ENCODE results near the gene RPS28. TPM values are rescaled to one million over a fixed set of nuclear protein-coding genes. Genes with fewer than 3 reads are reported as not detected.
A peak's percentile ranks its signal among the peaks of the same experiment; 100 is the strongest.

The RPS28 gene
- total RNA-seq, 2 experiments from 2014 or later, result 1,636 to 2,253 TPM

GRCh38 chr19:8302357-8302691 is 19.0 kb upstream of the RPS28 start:
- Histone ChIP-seq H2AFZ (ENCODE audit: low read length) (no peak overlapping the region), H3K9me3 (ENCODE audit: low read length) (no peaks in the 10 kb centered on the region), H3K79me2 (ENCODE audit: insufficient read depth, low read depth, low read length) (peaks cover 17% of the 10 kb centered on the region; the same call in 1 of the 2 replicates), H3K27ac (ENCODE audit: low read depth, low read length, poor library complexity, severe bottlenecking) (no peak overlapping the region), H3K4me2 (ENCODE audit: low read length) (no peak overlapping the region), H4K20me1 (ENCODE audit: insufficient read depth, low read length) (no peaks in the 10 kb centered on the region), H3K9me2 (ENCODE audit: insufficient read depth, low read length) (no peaks in the 10 kb centered on the region), H3K4me1 (ENCODE audit: insufficient read depth, low read length, poor library complexity, severe bottlenecking) (peaks cover 15% of the 10 kb centered on the region), H3K4me3 (ENCODE audit: low read depth, low read length, poor library complexity, severe bottlenecking) (no peak overlapping the region), H3K36me3 (ENCODE audit: insufficient read depth, low read length) (peaks cover 40% of the 10 kb centered on the region)
- intact Hi-C loops (cut with micrococcal nuclease; ENCODE audit: unreplicated experiment), result no loop called here
- ChIA-PET CTCF (ENCODE audit: unreplicated experiment) (no interaction called here), POLR2A (interaction anchor here (0.6 kb wide), 1 partner anchor 45 kb away, joined by 3 read pairs; no protein-coding TSS in a partner anchor)
- TF ChIP-seq, protein P1, sequence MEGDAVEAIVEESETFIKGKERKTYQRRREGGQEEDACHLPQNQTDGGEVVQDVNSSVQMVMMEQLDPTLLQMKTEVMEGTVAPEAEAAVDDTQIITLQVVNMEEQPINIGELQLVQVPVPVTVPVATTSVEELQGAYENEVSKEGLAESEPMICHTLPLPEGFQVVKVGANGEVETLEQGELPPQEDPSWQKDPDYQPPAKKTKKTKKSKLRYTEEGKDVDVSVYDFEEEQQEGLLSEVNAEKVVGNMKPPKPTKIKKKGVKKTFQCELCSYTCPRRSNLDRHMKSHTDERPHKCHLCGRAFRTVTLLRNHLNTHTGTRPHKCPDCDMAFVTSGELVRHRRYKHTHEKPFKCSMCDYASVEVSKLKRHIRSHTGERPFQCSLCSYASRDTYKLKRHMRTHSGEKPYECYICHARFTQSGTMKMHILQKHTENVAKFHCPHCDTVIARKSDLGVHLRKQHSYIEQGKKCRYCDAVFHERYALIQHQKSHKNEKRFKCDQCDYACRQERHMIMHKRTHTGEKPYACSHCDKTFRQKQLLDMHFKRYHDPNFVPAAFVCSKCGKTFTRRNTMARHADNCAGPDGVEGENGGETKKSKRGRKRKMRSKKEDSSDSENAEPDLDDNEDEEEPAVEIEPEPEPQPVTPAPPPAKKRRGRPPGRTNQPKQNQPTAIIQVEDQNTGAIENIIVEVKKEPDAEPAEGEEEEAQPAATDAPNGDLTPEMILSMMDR (conservative IDR thresholded peaks at IDR 0.05; ENCODE audit: low read length), result no peak
- no peak for TF ChIP-seq EZH2phosphoT487 (IDR thresholded peaks at IDR 0.05; ENCODE audit: borderline replicate concordance, low read depth, low read length)
- BruUV-seq (replicated peaks), result no TSS peak
- DNase-seq (ENCODE audit: low spot score), result no peak

- Histone ChIP-seq H3K9me3 (ENCODE audit: low read length) (no peaks in the 10 kb centered on the region), H4K20me1 (ENCODE audit: insufficient read depth, low read length) (no peaks in the 10 kb centered on the region), H3K27ac (ENCODE audit: low read depth, low read length, poor library complexity, severe bottlenecking) (no peak overlapping the region), H3K4me1 (ENCODE audit: insufficient read depth, low read length, poor library complexity, severe bottlenecking) (peaks cover 15% of the 10 kb centered on the region), H3K36me3 (ENCODE audit: insufficient read depth, low read length) (peaks cover 40% of the 10 kb centered on the region), H3K4me3 (ENCODE audit: low read depth, low read length, poor library complexity, severe bottlenecking) (no peak overlapping the region), H3K79me2 (ENCODE audit: insufficient read depth, low read depth, low read length) (peaks cover 21% of the 10 kb centered on the region; the same call in 1 of the 2 replicates), H2AFZ (ENCODE audit: low read length) (no peak overlapping the region), H3K4me2 (ENCODE audit: low read length) (no peak overlapping the region), H3K9me2 (ENCODE audit: insufficient read depth, low read length) (no peaks in the 10 kb centered on the region)
- POLR2A ChIA-PET, result interaction anchor here (0.6 kb wide), 1 partner anchor 46 kb away, joined by 3 read pairs; no protein-coding TSS in a partner anchor
- intact Hi-C loops (cut with micrococcal nuclease; ENCODE audit: unreplicated experiment), result no loop called here
- no peak for DNase-seq (ENCODE audit: low spot score)
- no TSS peak for BruUV-seq (replicated peaks)
- TF ChIP-seq, protein P1 (conservative IDR thresholded peaks at IDR 0.05; ENCODE audit: low read length), result no peak
- TF ChIP-seq EZH2phosphoT487 (IDR thresholded peaks at IDR 0.05; ENCODE audit: borderline replicate concordance, low read depth, low read length), result no peak
- CTCF ChIA-PET (ENCODE audit: unreplicated experiment), result no interaction called here
Measured at GRCh38 chr19:8302734-8303133, 18.6 kb upstream of the RPS28 start.

DNA sequence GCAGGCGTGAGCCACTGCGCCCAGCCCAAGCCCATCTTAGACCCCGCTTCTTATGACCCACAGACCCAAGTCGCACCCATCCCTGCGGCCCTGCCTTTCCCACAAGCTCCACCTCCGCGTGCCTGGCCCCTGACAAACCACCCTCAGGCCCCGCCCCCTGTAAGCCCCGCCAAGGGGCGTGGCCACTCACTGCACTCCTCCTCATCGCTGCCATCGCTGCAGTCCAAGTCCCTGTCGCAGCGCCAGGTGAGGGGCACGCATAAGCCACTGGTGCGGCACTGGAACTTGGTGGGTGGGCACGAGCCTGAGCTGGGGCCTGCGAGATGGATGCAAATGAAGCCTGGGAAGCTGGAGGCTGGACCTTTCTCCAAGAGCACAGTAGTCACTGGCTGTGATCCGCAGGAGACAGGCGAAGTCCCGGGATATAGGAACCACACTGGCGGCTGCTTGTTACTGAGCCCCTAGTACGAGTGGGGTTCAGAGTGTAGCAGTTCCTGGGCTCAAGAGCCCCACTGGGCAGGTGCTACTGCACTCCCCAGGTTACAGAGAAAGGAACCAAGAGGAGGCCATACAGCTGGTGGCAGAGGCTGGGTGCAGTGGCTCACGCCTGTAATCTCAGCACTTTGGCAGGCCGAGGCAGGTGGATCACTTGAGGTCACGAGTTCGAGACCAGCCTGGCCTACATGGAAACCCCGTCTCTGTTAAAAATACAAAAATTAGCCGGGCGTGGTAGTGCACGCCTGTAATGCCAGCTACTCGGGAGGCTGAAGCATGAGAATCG is 16.3 kb upstream of the RPS28 start:
- intact Hi-C loops (cut with micrococcal nuclease; ENCODE audit: unreplicated experiment), result no loop called here
- DNase-seq (ENCODE audit: low spot score), result peak; percentile 58
- Histone ChIP-seq H3K4me3 (ENCODE audit: low read depth, low read length, poor library complexity, severe bottlenecking) (no peak overlapping the region), H3K4me2 (ENCODE audit: low read length) (0 out of 2 replicates have a peak overlapping the region, but pooled peaks have one; percentile 8), H2AFZ (ENCODE audit: low read length) (no peak overlapping the region), H3K4me1 (ENCODE audit: insufficient read depth, low read length, poor library complexity, severe bottlenecking) (peaks cover 19% of the 10 kb centered on the region), H3K79me2 (ENCODE audit: insufficient read depth, low read depth, low read length) (peaks cover 22% of the 10 kb centered on the region; the same call in 1 of the 2 replicates), H3K27ac (ENCODE audit: low read depth, low read length, poor library complexity, severe bottlenecking) (no peak overlapping the region), H4K20me1 (ENCODE audit: insufficient read depth, low read length) (no peaks in the 10 kb centered on the region), H3K36me3 (ENCODE audit: insufficient read depth, low read length) (peaks cover 50% of the 10 kb centered on the region), H3K9me3 (ENCODE audit: low read length) (no peaks in the 10 kb centered on the region), H3K9me2 (ENCODE audit: insufficient read depth, low read length) (no peaks in the 10 kb centered on the region)
- CTCF ChIA-PET (ENCODE audit: unreplicated experiment), result no interaction called here
- POLR2A ChIA-PET, result no interaction called here
- TF ChIP-seq, protein P1 (conservative IDR thresholded peaks at IDR 0.05; ENCODE audit: low read length), result no peak
- no peak for TF ChIP-seq EZH2phosphoT487 (IDR thresholded peaks at IDR 0.05; ENCODE audit: borderline replicate concordance, low read depth, low read length)
- no TSS peak for BruUV-seq (replicated peaks)
